GM19328 (cell line): ENCODE data around the gene C11orf71.

Experiments
- ATAC-seq: cut with Tn5 transposase; IDR thresholded peaks from one replicate; pipeline ENCODE4 v1.9.1; 2021; ENCODE audit warnings: mild to moderate bottlenecking, moderate library complexity; ENCODE audit not compliant: unreplicated experiment

The C11orf71 gene

GRCh38 chr11:114362326-114362725 is 38.0 kb downstream of the C11orf71 start:
- no peak for ATAC-seq

- no peak for ATAC-seq
Measured at GRCh38 chr11:114359342-114359741, 41.0 kb downstream of the C11orf71 start.

GRCh38 chr11:114358716-114359115 is 41.6 kb downstream of the C11orf71 start:
- no peak for ATAC-seq

GRCh38 chr11:114354076-114354475 is 46.2 kb downstream of the C11orf71 start:
- no peak for ATAC-seq

- ATAC-seq: no peak
Measured at GRCh38 chr11:114353443-114353842, 46.9 kb downstream of the C11orf71 start.

GRCh38 chr11:114350022-114350421 is 50.3 kb downstream of the C11orf71 start:
- ATAC-seq: no peak
